ENCODE data around the gene ABCA2. TPM values are rescaled to one million over a fixed set of nuclear protein-coding genes. Genes with fewer than 3 reads are reported as not detected.

ABCA2 gene
- total RNA-seq, 1 experiment from 2014 or later, result 22.4 TPM

- Histone ChIP-seq H3K56ac (ENCODE audit: insufficient read length, low read depth, low read length) (no peak overlapping the region), H2AFZ (ENCODE audit: low read length) (no peak overlapping the region), H3K4me1 (ENCODE audit: insufficient read depth, low read length) (no peaks in the 10 kb centered on the region), H3K27me3 (ENCODE audit: insufficient read depth, low read length) (no peaks in the 10 kb centered on the region), H3K4ac (ENCODE audit: low read depth, low read length) (no peak overlapping the region), H4K8ac (replicated peaks; ENCODE audit: insufficient read length, low read depth, low read length) (no peak overlapping the region), H3K79me1 (ENCODE audit: insufficient read depth, low read depth, low read length, poor library complexity, severe bottlenecking) (no peaks in the 10 kb centered on the region), H3K9ac (ENCODE audit: extremely low read depth, insufficient read length, low read length) (no peak overlapping the region), H3K14ac (ENCODE audit: insufficient read depth, low read length) (no peak overlapping the region; the same call in 1 of the 2 replicates), H3K18ac (ENCODE audit: insufficient read length, low read depth, low read length) (no peak overlapping the region), H4K20me1 (ENCODE audit: control insufficient read depth, insufficient read depth, insufficient read length) (peaks cover 2% of the 10 kb centered on the region), H3K9me3 (ENCODE audit: control insufficient read depth, low read depth, low read length) (no peaks in the 10 kb centered on the region), H3K79me2 (ENCODE audit: insufficient read depth, low read length) (no peaks in the 10 kb centered on the region), H2BK120ac (ENCODE audit: low read depth, low read length, poor library complexity, severe bottlenecking) (no peak overlapping the region), H2BK5ac (ENCODE audit: insufficient read length, low read length) (no peak overlapping the region), H2BK12ac (ENCODE audit: insufficient read length, low read depth, low read length) (no peak overlapping the region), H4K5ac (ENCODE audit: insufficient read length, low read depth, low read length) (no peak overlapping the region), H3K23me2 (ENCODE audit: insufficient read length, low read depth, low read length, poor library complexity, severe bottlenecking) (peaks cover 9% of the 10 kb centered on the region), H2AK5ac (ENCODE audit: insufficient read length, low read length) (no peak overlapping the region), H4K91ac (ENCODE audit: insufficient read length, low read depth, low read length) (no peak overlapping the region), H2BK20ac (ENCODE audit: low read depth, low read length, poor library complexity, severe bottlenecking) (no peak overlapping the region), H2BK15ac (ENCODE audit: low read depth, low read length) (no peak overlapping the region), H3K27ac (ENCODE audit: insufficient read length, low read depth, low read length) (no peak overlapping the region), H3T11ph (ENCODE audit: low read length) (no peak overlapping the region), H3K4me2 (ENCODE audit: insufficient read depth, insufficient read length, low read length) (no peak overlapping the region), H3K23ac (ENCODE audit: insufficient read length, low read depth, low read length) (no peak overlapping the region)
- H3K4me1 Mint-ChIP-seq, result peaks cover 0 to 8% of the 10 kb centered on the region in 2 experiments; a peak in 2 of 4 replicates
- H3K4me3 Mint-ChIP-seq, result no peak overlapping the region
- no CpG with 5 or more reads among the region's 65 CpGs for WGBS (ENCODE audit: extremely low coverage, insufficient read length, low lambda C conversion rate)
- H3K27me3 Mint-ChIP-seq (ENCODE audit: low read depth), result peaks cover 41% of the 10 kb centered on the region
- no peaks in the 10 kb centered on the region for H3K9me3 Mint-ChIP-seq
- H3K27ac Mint-ChIP-seq, result no peak overlapping the region
- no peak for DNase-seq
- H3K36me3 Mint-ChIP-seq (ENCODE audit: insufficient read depth in 1 of 3, low read depth in 3 of 3), result no peaks in the 10 kb centered on the region
- no peak for TF ChIP-seq CTCF (conservative IDR thresholded peaks at IDR 0.05)
These were observed 2.8 kb upstream of the ABCA2 start for GRCh38 chr9:137030538-137031527.

All from H9 (cell line).